HepG2 (cell line): ENCODE measurements around the gene P4HB. TPM values are rescaled to one million over a fixed set of nuclear protein-coding genes. Genes with fewer than 3 reads are reported as not detected.
A peak's percentile ranks its signal among the peaks of the same experiment; 100 is the strongest.

Experiments
- CCAR2 ChIP-seq: fragments of 200-400 bp; formaldehyde crosslinking; optimal IDR thresholded peaks from 2 replicates; pipeline ENCODE3; 2018; ENCODE audit warnings: low read depth, mild to moderate bottlenecking, low read length, moderate library complexity
- EED ChIP-seq: sonication (generic); formaldehyde crosslinking; IDR thresholded peaks from 2 replicates; pipeline ENCODE4 v1.5.0; 2020; ENCODE audit warnings: mild to moderate bottlenecking, missing genetic modification reagents
- FOXA1 ChIP-seq, 2 experiments: fragments of 450-650 bp in 1 of 2; sonication (generic) in 1 of 2; formaldehyde crosslinking in 1 of 2; IDR thresholded peaks; 2 replicates each; pipeline versions ENCODE4 v1.4.0 to v1.6.1; 2016 to 2020; ENCODE audit warnings: missing genetic modification reagents in 1 of 2
- FOXM1 ChIP-seq: sonication (generic); formaldehyde crosslinking; IDR thresholded peaks from 2 replicates; pipeline ENCODE4 v1.5.0; 2020; ENCODE audit warnings: missing genetic modification reagents
- HOXD1 ChIP-seq: sonication (generic); formaldehyde crosslinking; IDR thresholded peaks from 2 replicates; pipeline ENCODE4 v1.5.0; 2020; ENCODE audit warnings: missing genetic modification reagents
- MZF1 ChIP-seq: sonication (generic); formaldehyde crosslinking; IDR thresholded peaks from 2 replicates; pipeline ENCODE4 v1.8.1; 2023; ENCODE audit warnings: mild to moderate bottlenecking, missing genetic modification reagents, borderline replicate concordance
- TOPORS ChIP-seq: sonication (generic); formaldehyde crosslinking; IDR thresholded peaks from 2 replicates; pipeline ENCODE4 v1.8.0; 2023; ENCODE audit warnings: mild to moderate bottlenecking, missing genetic modification reagents
- U2AF2 ChIP-seq: fragments of 200-400 bp; formaldehyde crosslinking; IDR thresholded peaks from 2 replicates; pipeline ENCODE4 v1.6.1; 2017; ENCODE audit warnings: low read depth, mild to moderate bottlenecking, low read length
- XRCC5 ChIP-seq: fragments of 200-400 bp; formaldehyde crosslinking; optimal IDR thresholded peaks from 2 replicates; pipeline ENCODE3; 2017; ENCODE audit warnings: mild to moderate bottlenecking, low read length
- ZFP62 ChIP-seq: sonication (generic); formaldehyde crosslinking; IDR thresholded peaks from 2 replicates; pipeline ENCODE4 v1.4.0; 2020; ENCODE audit warnings: missing genetic modification reagents
- ZNF839 ChIP-seq: sonication (generic); formaldehyde crosslinking; IDR thresholded peaks from 2 replicates; pipeline ENCODE4 v1.4.0; 2020; ENCODE audit warnings: missing genetic modification reagents, mild to moderate bottlenecking, borderline replicate concordance
- polyA plus RNA-seq, 8 experiments: library from polyadenylated mRNA; depleted of rRNA in 3 of 8; stranded (reverse) in 7 of 8; unstranded in 1 of 8; fragments of >200 nt; fragmentation: Illumina TruSeq in 4 of 8; extraction: Trizol in 4 of 8; gene quantifications; 2 replicates each; pipeline versions ENCODE4 v1.2.1 to v1.2.3, GENCODE V29; 2011 to 2016; ENCODE audit warnings: low read depth in 4 of 8, missing spikeins in 1 of 8, mixed read lengths in 1 of 8; ENCODE audit not compliant: insufficient read depth in 1 of 8
- total RNA-seq, 5 experiments: library from RNA; depleted of rRNA; stranded (reverse); fragments of >200 nt; fragmentation: Illumina TruSeq; extraction: Trizol; gene quantifications; 2 replicates each; pipeline ENCODE4 v1.2.3, GENCODE V29; 2016; ENCODE audit warnings: low read depth in 1 of 5
- TF ChIP-seq, protein P1 (sequence below): sonication (generic); formaldehyde crosslinking; IDR thresholded peaks from 2 replicates; pipeline ENCODE4 v1.4.0; 2020; ENCODE audit warnings: mild to moderate bottlenecking, missing genetic modification reagents
- TF ChIP-seq, protein P2 (sequence below): sonication (generic); formaldehyde crosslinking; IDR thresholded peaks from 2 replicates; pipeline ENCODE4 v1.5.0; 2020; ENCODE audit warnings: missing genetic modification reagents
- TF ChIP-seq, protein P3 (sequence below): sonication (generic); formaldehyde crosslinking; IDR thresholded peaks from 2 replicates; pipeline ENCODE4 v1.5.0; 2020; ENCODE audit warnings: mild to moderate bottlenecking, low read depth, missing genetic modification reagents, borderline replicate concordance

Gene P4HB
- total and polyA plus RNA-seq, 2 of the 13 experiments (the other 11 are each of a cell fraction or from before 2014, with no cell fraction given): 185 to 782 TPM

DNA sequence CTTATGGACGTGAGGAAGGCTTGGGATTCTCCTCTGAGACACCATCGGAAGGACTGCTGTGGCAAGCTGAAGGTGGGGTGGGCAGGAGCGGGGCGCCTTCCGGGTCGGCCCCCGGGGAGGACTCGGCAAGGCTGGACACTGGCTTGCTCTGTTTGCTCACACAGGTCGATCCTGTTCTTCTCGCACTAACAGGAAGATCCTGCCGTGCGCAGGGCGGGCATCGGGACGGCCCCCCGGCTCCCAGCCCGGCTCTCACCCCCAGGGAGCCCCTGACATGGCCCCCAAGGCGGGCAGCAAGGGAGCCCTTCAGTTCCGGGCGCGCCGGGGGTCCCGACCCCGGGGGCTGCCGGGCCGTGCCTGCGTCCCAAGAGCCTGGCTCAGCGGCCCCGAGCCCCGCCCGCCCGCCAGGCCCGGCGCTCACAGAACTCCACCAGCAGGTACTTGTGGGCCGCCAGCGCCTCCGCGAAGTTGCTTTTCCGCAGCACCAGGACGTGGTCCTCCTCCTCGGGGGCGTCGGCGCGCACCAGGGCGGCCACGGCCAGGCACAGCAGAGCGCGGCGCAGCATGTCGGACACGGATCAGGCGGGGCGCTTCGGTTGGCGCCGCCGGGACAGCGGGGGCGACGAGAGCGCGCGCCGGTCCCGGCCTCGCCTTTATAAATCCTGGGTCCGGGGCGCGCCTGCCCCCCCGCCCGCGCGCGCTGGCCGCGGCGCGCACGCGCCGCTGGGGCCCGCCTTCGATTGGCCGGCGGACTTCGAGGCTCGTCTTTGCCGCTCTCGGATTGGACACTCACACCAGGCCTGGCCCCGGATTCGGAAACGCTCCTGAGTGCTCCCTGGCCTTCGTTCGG is at the start of gene P4HB (continued):
- TF ChIP-seq, protein P1, sequence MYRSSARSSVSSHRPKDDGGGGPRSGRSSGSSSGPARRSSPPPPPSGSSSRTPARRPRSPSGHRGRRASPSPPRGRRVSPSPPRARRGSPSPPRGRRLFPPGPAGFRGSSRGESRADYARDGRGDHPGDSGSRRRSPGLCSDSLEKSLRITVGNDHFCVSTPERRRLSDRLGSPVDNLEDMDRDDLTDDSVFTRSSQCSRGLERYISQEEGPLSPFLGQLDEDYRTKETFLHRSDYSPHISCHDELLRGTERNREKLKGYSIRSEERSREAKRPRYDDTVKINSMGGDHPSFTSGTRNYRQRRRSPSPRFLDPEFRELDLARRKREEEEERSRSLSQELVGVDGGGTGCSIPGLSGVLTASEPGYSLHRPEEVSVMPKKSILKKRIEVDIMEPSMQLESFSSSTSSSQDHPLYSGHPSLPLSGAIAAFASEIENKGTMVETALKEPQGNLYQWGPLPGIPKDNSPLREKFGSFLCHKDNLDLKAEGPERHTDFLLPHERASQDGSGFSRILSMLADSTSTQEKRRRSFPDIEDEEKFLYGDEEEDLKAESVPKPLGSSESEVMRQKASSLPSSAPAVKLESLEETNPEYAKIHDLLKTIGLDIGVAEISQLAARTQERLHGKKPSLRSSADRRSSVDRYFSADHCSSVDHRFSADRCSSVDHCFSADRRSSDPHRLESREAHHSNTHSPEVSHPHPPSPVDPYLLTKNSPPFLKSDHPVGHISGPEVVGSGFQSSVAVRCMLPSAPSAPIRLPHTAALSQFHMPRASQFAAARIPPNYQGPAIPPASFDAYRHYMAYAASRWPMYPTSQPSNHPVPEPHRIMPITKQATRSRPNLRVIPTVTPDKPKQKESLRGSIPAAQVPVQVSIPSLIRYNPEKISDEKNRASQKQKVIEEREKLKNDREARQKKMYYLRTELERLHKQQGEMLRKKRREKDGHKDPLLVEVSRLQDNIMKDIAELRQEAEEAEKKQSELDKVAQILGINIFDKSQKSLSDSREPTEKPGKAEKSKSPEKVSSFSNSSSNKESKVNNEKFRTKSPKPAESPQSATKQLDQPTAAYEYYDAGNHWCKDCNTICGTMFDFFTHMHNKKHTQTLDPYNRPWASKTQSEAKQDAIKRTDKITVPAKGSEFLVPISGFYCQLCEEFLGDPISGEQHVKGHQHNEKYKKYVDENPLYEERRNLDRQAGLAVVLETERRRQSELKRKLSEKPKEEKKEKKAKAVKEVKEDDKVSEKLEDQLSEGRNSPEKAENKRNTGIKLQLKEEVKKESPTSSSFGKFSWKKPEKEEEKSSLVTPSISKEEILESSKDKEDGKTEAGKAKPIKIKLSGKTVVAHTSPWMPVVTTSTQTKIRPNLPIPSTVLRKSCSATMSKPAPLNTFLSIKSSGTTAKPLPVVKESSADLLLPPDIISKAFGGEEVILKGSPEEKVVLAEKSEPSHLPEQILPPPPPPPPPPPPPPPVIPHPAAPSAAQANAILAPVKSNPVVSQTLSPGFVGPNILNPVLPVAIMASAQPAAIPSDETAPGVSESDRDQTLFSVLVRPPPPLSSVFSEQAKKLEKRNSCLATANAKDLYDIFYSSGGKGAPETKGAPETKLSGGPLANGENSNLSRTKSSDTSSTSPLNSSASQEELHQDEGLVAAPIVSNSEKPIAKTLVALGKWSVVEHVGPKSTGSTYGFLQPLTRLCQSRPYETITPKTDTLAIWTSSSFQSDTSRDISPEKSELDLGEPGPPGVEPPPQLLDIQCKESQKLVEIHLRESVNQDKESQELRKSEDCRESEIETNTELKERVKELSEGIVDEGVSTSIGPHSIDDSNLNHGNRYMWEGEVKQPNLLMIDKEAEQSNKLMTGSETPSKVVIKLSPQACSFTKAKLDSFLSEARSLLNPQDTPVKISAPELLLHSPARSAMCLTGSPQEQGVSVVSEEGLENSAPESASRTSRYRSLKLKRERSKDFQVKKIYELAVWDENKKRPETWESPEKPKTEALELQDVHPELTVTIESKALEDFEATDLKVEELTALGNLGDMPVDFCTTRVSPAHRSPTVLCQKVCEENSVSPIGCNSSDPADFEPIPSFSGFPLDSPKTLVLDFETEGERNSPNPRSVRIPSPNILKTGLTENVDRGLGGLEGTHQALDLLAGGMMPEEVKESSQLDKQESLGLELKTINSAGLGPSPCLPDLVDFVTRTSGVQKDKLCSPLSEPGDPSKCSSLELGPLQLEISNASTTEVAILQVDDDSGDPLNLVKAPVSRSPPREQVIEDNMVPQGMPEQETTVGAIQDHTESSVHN (CRISPR knock-in tag): no peak
- TF ChIP-seq EED: 0 out of 2 replicates have a peak, but pooled peaks have one; percentile 26
- peak; percentile 30; the same call in 1 of the 2 replicates for TF ChIP-seq TOPORS
- peak; percentile 1; the same call in 1 of the 2 replicates for TF ChIP-seq ZNF839
- TF ChIP-seq, protein P2, sequence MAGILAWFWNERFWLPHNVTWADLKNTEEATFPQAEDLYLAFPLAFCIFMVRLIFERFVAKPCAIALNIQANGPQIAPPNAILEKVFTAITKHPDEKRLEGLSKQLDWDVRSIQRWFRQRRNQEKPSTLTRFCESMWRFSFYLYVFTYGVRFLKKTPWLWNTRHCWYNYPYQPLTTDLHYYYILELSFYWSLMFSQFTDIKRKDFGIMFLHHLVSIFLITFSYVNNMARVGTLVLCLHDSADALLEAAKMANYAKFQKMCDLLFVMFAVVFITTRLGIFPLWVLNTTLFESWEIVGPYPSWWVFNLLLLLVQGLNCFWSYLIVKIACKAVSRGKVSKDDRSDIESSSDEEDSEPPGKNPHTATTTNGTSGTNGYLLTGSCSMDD (CRISPR knock-in tag): no peak
- TF ChIP-seq ZFP62 (CRISPR knock-in tag): peak; percentile 76; the same call in 1 of the 2 replicates
- no peak for TF ChIP-seq CCAR2
- peak; percentile 68; the same call in 1 of the 2 replicates for TF ChIP-seq FOXM1 (CRISPR knock-in tag)
- 0 out of 2 replicates have a peak, but pooled peaks have one; percentile 27 for TF ChIP-seq HOXD1 (CRISPR knock-in tag)
- no peak for TF ChIP-seq FOXA1 (IDR thresholded peaks at IDR 0.05)
- TF ChIP-seq FOXA1 (CRISPR knock-in tag; IDR thresholded peaks at IDR 0.05): 0 out of 2 replicates have a peak, but pooled peaks have one; percentile 9
- TF ChIP-seq, protein P3, sequence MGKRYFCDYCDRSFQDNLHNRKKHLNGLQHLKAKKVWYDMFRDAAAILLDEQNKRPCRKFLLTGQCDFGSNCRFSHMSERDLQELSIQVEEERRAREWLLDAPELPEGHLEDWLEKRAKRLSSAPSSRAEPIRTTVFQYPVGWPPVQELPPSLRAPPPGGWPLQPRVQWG (CRISPR knock-in tag): no peak
- TF ChIP-seq MZF1: no peak
- no peak for TF ChIP-seq U2AF2
- TF ChIP-seq XRCC5: peak; percentile 36
